Mucosa of descending colon (tissue), 3 donors: Measurements from ENCODE around the gene MARS1. TPM values are rescaled to one million over a fixed set of nuclear protein-coding genes. Genes with fewer than 3 reads are reported as not detected.

Source experiments
- ATAC-seq: fragments of 200-7000 bp; cut with Tn5 transposase; one replicate; pipeline ENCODE4 v1.9.1; 2020; ENCODE audit warnings: mild to moderate bottlenecking, moderate library complexity
- DNase-seq, 3 donors: peaks; one replicate each; pipeline ENCODE4 v3.0.0-alpha.2; 2020
- H3K36me3 ChIP-seq: fragments of 200-600 bp; one replicate; pipeline ENCODE4 v1.8.0; 2021; ENCODE audit warnings: low read depth, mild to moderate bottlenecking
- H3K4me1 ChIP-seq: fragments of 200-600 bp; one replicate; pipeline ENCODE4 v1.8.0; 2021; ENCODE audit warnings: low read depth, mild to moderate bottlenecking
- H3K4me3 ChIP-seq: fragments of 200-600 bp; one replicate; pipeline ENCODE4 v1.8.0; 2021; ENCODE audit warnings: mild to moderate bottlenecking
- H3K9me3 ChIP-seq: fragments of 200-600 bp; one replicate; pipeline ENCODE4 v1.8.0; 2021; ENCODE audit warnings: mild to moderate bottlenecking
- CTCF ChIP-seq: fragments of 200-600 bp; IDR thresholded peaks from one replicate; pipeline ENCODE4 v1.8.0; 2022; ENCODE audit warnings: antibody characterized with exemption, mild to moderate bottlenecking
- intact Hi-C, 2 donors: fragments of 100-400 bp; cut with DNase I in 1 of 2; cut with micrococcal nuclease in 1 of 2; formaldehyde crosslinking; loops; one replicate each; pipeline versions ENCODE4 v1.11.0 to v1.11.1; 2022; cut with DNase I, micrococcal nuclease
- total RNA-seq, 3 donors: library from RNA; stranded (reverse); fragmentation: NEBNext Ultra II Directional in 2 of 3; extraction: Animal tissue kit (Norgen Biotek cat#: 25700) in 2 of 3; gene quantifications; one replicate each; pipeline versions ENCODE4 v1.2.1 to v1.2.4, GENCODE V29; 2021 to 2023
- donor health status: DM: no; HTN: no; CAD: no; lungs with moderate emphysema.
- donor health status: DM: no; HTN: no; CAD: no.
- donor health status: DM: no; HTN: yes; CAD: no.

Gene MARS1
- total RNA-seq, 3 donors from 2014 or later = 63.7 to 117 (median 94.7) TPM

GRCh38 chr12:57529831-57530230 is 42.0 kb downstream of the MARS1 start:
- ATAC-seq (no peak), DNase-seq (no peak)
- Histone ChIP-seq H3K4me3 (no peak overlapping the region), H3K36me3 (peaks cover 9% of the 10 kb centered on the region), H3K4me1 (peaks cover 6% of the 10 kb centered on the region), H3K9me3 (no peaks in the 10 kb centered on the region)
- intact Hi-C loops = no loop called here
- TF ChIP-seq CTCF = no peak

- Histone ChIP-seq H3K36me3 (peaks cover 9% of the 10 kb centered on the region), H3K9me3 (no peaks in the 10 kb centered on the region), H3K4me1 (peaks cover under 1% of the 10 kb centered on the region), H3K4me3 (no peak overlapping the region)
- TF ChIP-seq CTCF = no peak
- intact Hi-C loops = no loop called here
- DNase-seq (no peak), ATAC-seq (no peak)
Measured at GRCh38 chr12:57530396-57531142, 42.7 kb downstream of the MARS1 start.

GRCh38 chr12:57531836-57532235 is 44.0 kb downstream of the MARS1 start:
- H3K4me1 ChIP-seq = peaks cover 14% of the 10 kb centered on the region
- H3K36me3 ChIP-seq = peaks cover 9% of the 10 kb centered on the region
- no peak for TF ChIP-seq CTCF
- intact Hi-C loops = no loop called here
- H3K9me3 ChIP-seq = no peaks in the 10 kb centered on the region
- DNase-seq (no peak), ATAC-seq (no peak)
- H3K4me3 ChIP-seq = no peak overlapping the region

- ATAC-seq = no peak
Measured at GRCh38 chr12:57533108-57533507, 45.2 kb downstream of the MARS1 start.

GRCh38 chr12:57534250-57534649 is 46.4 kb downstream of the MARS1 start:
- H3K36me3 ChIP-seq = no peaks in the 10 kb centered on the region
- no peak for TF ChIP-seq CTCF
- H3K4me1 ChIP-seq = peaks cover 14% of the 10 kb centered on the region

More at GRCh38 chr12:57533108-57533507, 45.2 kb downstream of the MARS1 start:
- Histone ChIP-seq H3K9me3 (no peaks in the 10 kb centered on the region), H3K36me3 (peaks cover 4% of the 10 kb centered on the region), H3K4me3 (no peak overlapping the region), H3K4me1 (peaks cover 14% of the 10 kb centered on the region)
- DNase-seq = no peak
- intact Hi-C loops = no loop called here
- TF ChIP-seq CTCF = no peak

More at GRCh38 chr12:57534250-57534649, 46.4 kb downstream of the MARS1 start:
- H3K9me3 ChIP-seq = no peaks in the 10 kb centered on the region
- no peak overlapping the region for H3K4me3 ChIP-seq
- ATAC-seq = no peak
- intact Hi-C loops = no loop called here
- DNase-seq = no peak
